Brain microvascular endothelial cell (primary cell): ENCODE measurements around the gene ACTN3.

Experiments used
- DNase-seq: peaks from one replicate; pipeline ENCODE4 v3.0.0-alpha.2; 2020
- H3K27ac ChIP-seq: fragments of 250-450 bp; sonication (Bioruptor Pico); 2 replicates; pipeline ENCODE4 v1.5.1; 2020; ENCODE audit warnings: mild to moderate bottlenecking, moderate library complexity
- H3K27me3 ChIP-seq: fragments of 250-450 bp; sonication (Bioruptor Pico); replicated peaks from 2 replicates; pipeline ENCODE4 v1.5.1; 2020; ENCODE audit warnings: mild to moderate bottlenecking
- H3K36me3 ChIP-seq: fragments of 250-450 bp; sonication (Bioruptor Pico); replicated peaks from 2 replicates; pipeline ENCODE4 v1.5.1; 2020; ENCODE audit warnings: mild to moderate bottlenecking
- H3K4me3 ChIP-seq: 2 replicates; pipeline ENCODE4 v1.5.1; 2011; ENCODE audit warnings: low read depth, mild to moderate bottlenecking, control low read depth, low read length, moderate library complexity
- CTCF ChIP-seq: IDR thresholded peaks from 2 replicates; pipeline ENCODE4 v1.5.1; 2011; ENCODE audit warnings: low read depth, mild to moderate bottlenecking, moderate library complexity, low read length, control low read depth, inconsistent platforms; ENCODE audit errors: missing control alignments
- in situ Hi-C: cut with HindIII; loops from 2 replicates; pipeline ENCODE4 v1.10.0; 2017; ENCODE audit warnings: low sequenced_read_pairs, low pct_ligation_motif_present

Gene ACTN3

GRCh38 chr11:66545701-66546367 lies 869 bp upstream of the ACTN3 start, which contains the start of gene ZDHHC24:
Gene ZDHHC24, minus strand, starts transcription at chr11:66546048. Its CDS starts 45 bp downstream, at chr11:66546003.
- TF ChIP-seq CTCF = no peak
- Histone ChIP-seq H3K27ac (peak within 1 kb of the TSS; percentile 48), H3K36me3 (no peaks in the 10 kb centered on the region), H3K4me3 (peak within 1 kb of the TSS; percentile 70), H3K27me3 (no peaks in the 10 kb centered on the region)
- in situ Hi-C loops = no loop called here
- DNase-seq = peak; percentile 97

- in situ Hi-C loops = no loop called here
- DNase-seq = no peak
- H3K4me3 ChIP-seq = peak overlapping the region; percentile 70
- H3K27ac ChIP-seq = no peak overlapping the region
- H3K27me3 ChIP-seq = no peaks in the 10 kb centered on the region
- H3K36me3 ChIP-seq = no peaks in the 10 kb centered on the region
- TF ChIP-seq CTCF = no peak
Measured at GRCh38 chr11:66546966-66547661, 411 bp downstream of the ACTN3 start.

GRCh38 chr11:66547662-66548009 lies 933 bp downstream of the ACTN3 start:
- no peak for TF ChIP-seq CTCF
- in situ Hi-C loops = no loop called here
- no peak overlapping the region for H3K4me3 ChIP-seq
- H3K27me3 ChIP-seq = no peaks in the 10 kb centered on the region
- no peak overlapping the region for H3K27ac ChIP-seq
- no peak for DNase-seq
- no peaks in the 10 kb centered on the region for H3K36me3 ChIP-seq

GRCh38 chr11:66548041-66548440 lies 1.3 kb downstream of the ACTN3 start:
- DNase-seq = no peak
- Histone ChIP-seq H3K36me3 (no peaks in the 10 kb centered on the region), H3K4me3 (no peak overlapping the region), H3K27me3 (no peaks in the 10 kb centered on the region), H3K27ac (no peak overlapping the region)
- in situ Hi-C loops = no loop called here
- TF ChIP-seq CTCF = no peak

GRCh38 chr11:66548774-66549630 lies 2.3 kb downstream of the ACTN3 start:
- Histone ChIP-seq H3K27ac (no peak overlapping the region), H3K4me3 (no peak overlapping the region), H3K27me3 (no peaks in the 10 kb centered on the region), H3K36me3 (no peaks in the 10 kb centered on the region)
- no peak for TF ChIP-seq CTCF
- DNase-seq = no peak
- in situ Hi-C loops = no loop called here
